Measurements from ENCODE around the gene KCTD4.

Gene KCTD4

DNA sequence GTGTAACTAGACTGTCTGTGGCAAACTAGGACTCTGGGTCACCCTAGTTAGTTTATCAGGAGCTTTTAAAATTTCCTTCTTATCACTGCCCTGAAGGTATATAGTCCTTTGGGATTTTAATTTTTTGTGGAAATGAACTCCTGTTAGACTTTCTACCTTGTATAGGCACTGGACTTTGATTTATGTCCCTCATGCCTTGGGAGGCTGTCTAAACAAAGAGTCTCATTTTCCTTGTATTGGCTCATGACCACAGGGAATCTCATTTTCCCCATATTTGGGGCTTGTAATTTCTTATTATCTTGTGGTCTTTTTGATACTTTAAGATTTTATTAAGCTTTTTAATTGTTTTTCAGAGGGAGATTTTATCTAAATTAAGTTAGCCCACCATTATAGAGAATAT lies 21.4 kb downstream of the KCTD4 start:
- intact Hi-C loops (cut with micrococcal nuclease), result no loop called here
- no peak overlapping the region for H3K27ac Mint-ChIP-seq
- H3K36me3 Mint-ChIP-seq (ENCODE audit: low read depth), result peaks cover 46% of the 10 kb centered on the region

DNA sequence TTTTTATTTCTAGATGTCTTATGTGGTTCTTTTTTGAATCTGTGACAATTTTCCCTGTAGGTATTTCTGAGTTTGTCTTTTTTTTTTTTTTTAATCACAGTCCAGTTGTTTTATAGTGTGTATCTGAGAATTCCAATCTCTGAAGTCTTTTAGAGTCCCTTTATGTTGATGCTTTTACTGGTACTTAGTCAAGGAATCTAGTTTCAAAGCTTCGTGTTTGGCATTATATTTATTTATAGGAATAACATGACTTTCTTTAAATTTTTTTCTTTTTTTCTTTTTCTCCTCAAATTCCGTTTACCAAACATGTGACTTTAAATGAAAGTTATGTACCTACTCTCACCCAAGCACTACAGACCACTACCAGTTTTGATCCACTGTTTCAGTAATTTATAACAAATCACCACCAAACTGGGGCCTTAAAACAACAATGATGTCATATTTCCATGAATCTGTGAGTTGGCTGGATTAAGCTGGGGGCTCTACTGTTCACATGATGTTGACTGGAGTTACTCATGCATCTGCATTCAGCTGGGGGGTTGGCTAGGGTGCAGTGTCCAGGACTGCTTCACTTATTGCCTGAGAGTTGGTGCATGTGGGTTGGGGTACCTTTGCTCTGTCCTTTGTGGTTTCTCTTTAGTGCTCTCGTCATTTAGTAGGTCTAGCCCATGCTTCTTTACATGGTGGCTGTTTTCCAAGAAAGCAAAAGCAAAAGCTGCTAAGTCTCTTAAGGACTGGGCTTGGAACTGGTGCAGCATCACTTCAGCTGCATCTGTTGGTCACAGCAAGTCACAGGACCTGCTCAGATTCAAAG lies 22.3 kb downstream of the KCTD4 start:
- H3K27me3 Mint-ChIP-seq, result no peaks in the 10 kb centered on the region
- intact Hi-C loops (cut with micrococcal nuclease), result no loop called here
- H3K27ac Mint-ChIP-seq, result no peak overlapping the region
- H3K9me3 Mint-ChIP-seq, result no peaks in the 10 kb centered on the region
- H3K4me3 Mint-ChIP-seq, result no peak overlapping the region
- peaks cover 37% of the 10 kb centered on the region for H3K36me3 Mint-ChIP-seq (ENCODE audit: low read depth)
- no peaks in the 10 kb centered on the region for H3K4me1 Mint-ChIP-seq (ENCODE audit: low read depth)

More for the DNA sequence above, 21.4 kb downstream of the KCTD4 start:
- Mint-ChIP-seq H3K4me1 (ENCODE audit: low read depth) (peaks cover 5% of the 10 kb centered on the region), H3K27me3 (no peaks in the 10 kb centered on the region), H3K9me3 (no peaks in the 10 kb centered on the region), H3K4me3 (no peak overlapping the region)

DNA sequence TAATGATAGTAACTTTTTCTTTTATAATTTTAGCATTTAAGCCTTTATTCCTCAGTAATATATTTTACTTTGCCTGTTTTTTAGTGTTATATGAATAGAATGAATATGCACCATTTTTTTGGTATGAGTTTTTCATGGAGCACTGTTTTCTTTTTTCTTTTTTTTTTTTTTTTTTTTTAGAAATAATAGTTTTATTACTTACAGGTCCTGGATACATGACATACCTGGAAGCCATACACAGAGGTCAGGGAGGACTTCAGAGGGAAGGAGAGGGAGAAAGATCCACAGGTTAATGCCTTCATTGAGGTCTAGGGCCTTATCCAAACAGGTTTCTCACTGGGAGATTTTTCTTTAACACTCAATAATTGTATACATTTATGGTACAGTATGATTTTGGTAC lies 26.4 kb downstream of the KCTD4 start:
- Mint-ChIP-seq H3K36me3 (ENCODE audit: low read depth) (peaks cover 33% of the 10 kb centered on the region), H3K9me3 (no peaks in the 10 kb centered on the region), H3K4me1 (ENCODE audit: low read depth) (peaks cover 10% of the 10 kb centered on the region), H3K4me3 (no peak overlapping the region), H3K27me3 (no peaks in the 10 kb centered on the region), H3K27ac (no peak overlapping the region)
- intact Hi-C loops (cut with micrococcal nuclease), result no loop called here

DNA sequence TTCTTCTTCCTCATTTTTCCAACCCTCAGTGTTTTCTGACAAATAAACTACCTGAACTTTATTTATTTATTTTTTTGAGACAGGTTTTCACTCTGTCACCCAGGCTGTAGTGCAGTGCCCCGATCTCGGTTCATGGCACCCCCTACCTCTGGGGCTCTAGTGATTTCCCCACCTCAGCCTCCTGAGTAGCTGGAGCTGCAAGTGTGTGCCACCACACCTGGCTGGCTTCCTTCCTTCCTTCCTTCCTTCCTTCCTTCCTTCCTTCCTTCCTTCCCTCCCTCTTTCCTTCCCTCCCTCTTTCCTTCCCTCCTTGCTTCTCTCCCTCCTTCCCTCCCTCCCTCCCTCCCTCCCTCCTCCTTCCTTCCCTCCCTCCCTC lies 32.3 kb downstream of the KCTD4 start:
- no peaks in the 10 kb centered on the region for H3K27me3 Mint-ChIP-seq
- intact Hi-C loops (cut with micrococcal nuclease), result no loop called here
- H3K36me3 Mint-ChIP-seq (ENCODE audit: low read depth), result peaks cover 33% of the 10 kb centered on the region
- H3K4me1 Mint-ChIP-seq (ENCODE audit: low read depth), result peaks cover 10% of the 10 kb centered on the region
- no peaks in the 10 kb centered on the region for H3K9me3 Mint-ChIP-seq
- no peak overlapping the region for H3K27ac Mint-ChIP-seq
- no peak overlapping the region for H3K4me3 Mint-ChIP-seq

DNA sequence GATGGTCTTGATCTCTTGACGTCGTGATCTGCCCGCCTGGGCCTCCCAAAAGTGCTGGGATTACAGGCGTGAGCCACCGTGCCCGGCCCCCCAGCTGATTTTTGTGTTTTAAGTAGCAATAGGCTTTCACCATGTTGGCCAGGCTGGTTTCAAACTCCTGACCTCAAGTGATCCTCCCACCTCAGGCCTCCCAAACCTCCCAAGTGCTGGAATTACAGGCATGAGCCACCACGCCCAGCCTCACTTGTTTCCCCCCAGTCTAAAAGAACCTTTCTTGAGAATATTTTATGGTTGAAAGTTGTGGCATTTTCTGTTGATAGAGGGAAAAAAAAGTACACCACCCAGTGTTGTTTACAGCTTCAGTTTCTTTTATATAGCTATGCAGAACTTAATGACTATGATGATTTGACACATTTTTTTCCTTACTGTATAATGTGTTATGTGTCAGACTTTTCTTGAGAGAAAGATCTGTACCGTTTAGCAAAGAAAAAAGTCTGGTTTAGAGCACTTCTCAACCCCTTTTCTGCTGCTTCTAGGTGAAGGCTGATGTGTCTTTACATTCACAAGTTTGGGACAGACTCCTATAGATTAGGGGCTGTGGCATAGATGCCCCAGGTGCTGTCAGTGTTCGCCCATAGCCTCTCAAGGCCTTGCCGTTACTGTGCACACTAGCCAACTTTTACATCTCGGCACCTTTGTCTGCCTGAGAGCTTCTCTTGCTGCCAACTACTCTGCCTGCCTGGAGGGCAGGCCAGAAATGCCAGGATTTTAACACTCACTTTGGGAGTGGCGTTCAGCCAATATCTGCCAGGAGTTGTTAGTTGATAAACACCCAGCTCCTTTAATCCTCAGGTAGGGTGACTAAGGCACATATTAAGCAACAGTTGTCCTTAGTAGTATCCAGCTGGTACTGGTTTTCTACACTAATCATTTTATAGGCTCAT lies 33.0 kb downstream of the KCTD4 start:
- intact Hi-C loops (cut with micrococcal nuclease), result no loop called here
- peaks cover 33% of the 10 kb centered on the region for H3K36me3 Mint-ChIP-seq (ENCODE audit: low read depth)
- no peak overlapping the region for H3K27ac Mint-ChIP-seq
- no peak overlapping the region for H3K4me3 Mint-ChIP-seq
- H3K4me1 Mint-ChIP-seq (ENCODE audit: low read depth), result peaks cover 5% of the 10 kb centered on the region
- no peaks in the 10 kb centered on the region for H3K27me3 Mint-ChIP-seq
- no peaks in the 10 kb centered on the region for H3K9me3 Mint-ChIP-seq

DNA sequence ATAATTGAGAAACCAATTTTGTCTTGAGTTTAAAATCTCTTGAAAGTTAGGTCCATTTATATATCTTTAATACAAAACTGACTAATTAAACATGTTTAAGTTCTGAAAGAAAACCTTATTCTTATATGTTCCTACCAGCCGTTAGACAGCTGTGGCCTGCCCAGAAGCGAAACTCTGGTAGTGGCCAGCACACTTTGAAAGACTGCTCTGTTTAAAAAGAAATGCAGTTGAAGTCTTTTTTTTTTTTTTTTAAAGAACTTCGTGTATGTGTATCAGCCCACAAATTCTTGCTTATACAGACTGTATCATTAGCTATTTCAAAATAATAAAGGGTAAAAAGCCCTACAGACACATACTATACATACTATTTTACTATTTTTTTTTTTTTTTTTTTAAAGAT lies 34.0 kb downstream of the KCTD4 start:
- no peak overlapping the region for H3K4me3 Mint-ChIP-seq
- H3K4me1 Mint-ChIP-seq (ENCODE audit: low read depth), result no peaks in the 10 kb centered on the region
- H3K27ac Mint-ChIP-seq, result no peak overlapping the region
- intact Hi-C loops (cut with micrococcal nuclease), result no loop called here
- H3K9me3 Mint-ChIP-seq, result no peaks in the 10 kb centered on the region
- no peaks in the 10 kb centered on the region for H3K27me3 Mint-ChIP-seq
- H3K36me3 Mint-ChIP-seq (ENCODE audit: low read depth), result peaks cover 33% of the 10 kb centered on the region

DNA sequence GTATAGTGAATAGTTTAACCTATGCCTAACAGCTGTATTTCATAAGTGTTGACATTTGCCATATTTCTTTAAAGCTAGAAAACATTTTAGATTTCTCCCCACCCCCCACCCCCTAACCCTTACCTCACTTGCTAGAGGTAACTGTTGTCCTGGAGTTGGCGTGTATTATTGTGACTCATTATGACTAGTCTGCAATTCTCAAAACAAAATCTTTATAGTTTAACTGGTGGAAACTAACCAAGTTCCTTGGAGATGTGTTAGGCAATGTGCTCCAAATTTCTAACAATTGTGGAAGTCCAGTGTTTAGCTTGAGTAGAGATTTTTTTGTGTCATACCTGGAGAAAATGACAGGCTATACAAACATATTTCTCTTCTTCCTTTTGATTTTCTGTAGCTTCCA lies 38.0 kb downstream of the KCTD4 start:
- Mint-ChIP-seq H3K9me3 (no peaks in the 10 kb centered on the region), H3K4me1 (ENCODE audit: low read depth) (no peaks in the 10 kb centered on the region), H3K4me3 (no peak overlapping the region), H3K36me3 (ENCODE audit: low read depth) (peaks cover 39% of the 10 kb centered on the region), H3K27ac (no peak overlapping the region), H3K27me3 (no peaks in the 10 kb centered on the region)
- intact Hi-C loops (cut with micrococcal nuclease), result no loop called here

DNA sequence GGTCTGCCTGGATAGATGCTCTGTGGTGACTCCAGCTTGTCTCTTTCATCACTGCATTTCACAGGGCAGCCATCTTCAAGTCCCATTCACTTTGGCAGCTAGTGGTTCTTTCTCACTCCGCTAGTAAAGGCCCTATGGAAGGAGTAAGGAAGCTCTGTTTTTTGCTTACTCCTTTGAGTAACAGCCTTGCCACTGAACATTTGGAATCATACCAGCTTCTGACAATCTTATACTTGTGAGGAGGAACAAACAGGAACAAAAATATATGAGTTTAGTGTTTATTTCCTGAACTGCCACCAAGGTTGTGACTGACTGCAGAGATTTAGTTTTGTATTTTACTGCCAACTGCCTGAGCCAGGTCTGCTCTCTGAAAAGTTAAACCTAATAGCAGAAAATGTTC lies 38.7 kb downstream of the KCTD4 start:
- intact Hi-C loops (cut with micrococcal nuclease), result no loop called here
- H3K27ac Mint-ChIP-seq, result no peak overlapping the region

DNA sequence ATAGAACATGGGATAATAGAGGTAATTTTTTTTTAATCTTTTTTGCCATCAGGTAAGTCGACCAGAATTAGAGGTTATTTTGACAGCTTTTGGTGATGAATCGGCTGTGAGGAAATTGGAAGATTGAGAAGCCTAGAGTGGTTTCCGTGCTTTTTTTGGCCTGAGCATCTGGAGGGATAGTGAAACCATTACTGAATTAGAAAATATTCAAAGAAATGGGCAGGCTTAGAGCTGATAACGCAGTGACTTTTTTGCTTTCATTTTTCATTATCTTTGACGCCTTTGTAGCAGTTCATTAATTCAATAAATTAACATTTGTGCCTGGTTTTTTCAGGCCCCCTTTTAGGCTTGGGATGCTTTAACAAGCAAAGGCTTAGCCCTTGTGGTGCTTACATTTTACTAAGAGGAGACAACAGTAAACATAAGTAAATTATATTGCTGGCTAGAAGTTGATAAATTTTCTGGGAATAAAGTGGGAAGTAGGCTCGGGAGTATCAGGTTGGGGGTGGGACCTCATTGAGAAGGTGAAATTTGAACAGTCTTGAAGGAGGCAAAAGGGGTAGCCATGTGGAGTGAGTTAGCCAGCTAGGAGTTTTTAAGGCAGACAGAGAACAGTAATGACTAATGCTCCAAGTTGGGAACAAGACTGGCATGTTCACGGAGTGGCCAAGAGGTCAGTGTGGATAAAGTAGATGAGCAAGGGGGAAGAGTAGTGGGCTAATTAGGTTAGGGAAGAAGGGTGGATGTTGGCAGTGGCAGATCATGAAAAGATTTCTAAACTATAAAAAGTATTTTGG lies 44.1 kb downstream of the KCTD4 start:
- intact Hi-C loops (cut with micrococcal nuclease), result no loop called here
- Mint-ChIP-seq H3K36me3 (ENCODE audit: low read depth) (peaks cover 66% of the 10 kb centered on the region), H3K27me3 (no peaks in the 10 kb centered on the region), H3K27ac (no peak overlapping the region), H3K9me3 (no peaks in the 10 kb centered on the region), H3K4me1 (ENCODE audit: low read depth) (no peaks in the 10 kb centered on the region), H3K4me3 (no peak overlapping the region)

More for the DNA sequence above, 38.7 kb downstream of the KCTD4 start:
- Mint-ChIP-seq H3K4me1 (ENCODE audit: low read depth) (no peaks in the 10 kb centered on the region), H3K27me3 (no peaks in the 10 kb centered on the region), H3K36me3 (ENCODE audit: low read depth) (peaks cover 44% of the 10 kb centered on the region), H3K4me3 (no peak overlapping the region), H3K9me3 (no peaks in the 10 kb centered on the region)

DNA sequence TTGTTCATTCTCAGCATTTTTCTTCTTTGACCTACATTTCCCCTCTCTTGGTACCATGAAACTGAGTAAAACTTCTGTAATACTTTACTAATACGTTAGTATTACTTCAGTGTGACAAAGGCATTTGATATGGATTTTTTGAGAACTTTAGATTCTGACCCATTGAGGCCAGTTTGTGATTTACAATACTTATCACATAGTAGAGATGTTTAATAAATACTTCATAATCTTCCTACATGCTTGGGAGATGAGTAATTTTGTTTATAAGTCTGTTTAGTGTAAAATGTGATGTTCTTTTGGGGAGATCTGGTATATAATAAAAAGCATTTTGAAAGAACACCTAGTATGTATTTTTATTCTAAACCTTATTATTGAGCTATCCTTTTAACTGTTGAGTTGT lies 50.9 kb downstream of the KCTD4 start:
- H3K4me1 Mint-ChIP-seq (ENCODE audit: low read depth), result peaks cover 25% of the 10 kb centered on the region

DNA sequence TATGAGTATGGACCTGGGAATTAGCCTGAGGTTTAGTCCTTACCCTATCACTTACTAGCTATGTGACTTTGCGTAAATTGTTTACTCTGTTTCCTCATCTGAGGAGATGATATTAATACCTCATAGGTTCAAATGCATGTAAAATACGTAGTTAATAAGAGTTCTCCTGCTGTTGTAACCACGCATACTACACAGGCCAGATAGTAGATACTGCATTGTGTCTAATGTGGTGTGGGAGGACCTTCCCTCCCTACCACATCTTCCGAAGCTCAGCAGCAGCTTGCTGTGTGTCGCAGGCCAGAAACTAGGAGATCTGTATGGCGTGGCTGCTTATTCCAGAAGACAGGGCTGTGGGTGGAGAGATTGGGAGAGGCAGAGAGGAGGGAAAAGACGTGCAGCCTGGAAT lies 57.5 kb downstream of the KCTD4 start:
- peaks cover 23% of the 10 kb centered on the region for H3K4me1 Mint-ChIP-seq (ENCODE audit: low read depth)
- intact Hi-C loops (cut with micrococcal nuclease), result no loop called here
- no peaks in the 10 kb centered on the region for H3K27me3 Mint-ChIP-seq
- no peaks in the 10 kb centered on the region for H3K9me3 Mint-ChIP-seq
- no peak overlapping the region for H3K4me3 Mint-ChIP-seq
- peaks cover 26% of the 10 kb centered on the region for H3K36me3 Mint-ChIP-seq (ENCODE audit: low read depth)
- H3K27ac Mint-ChIP-seq, result no peak overlapping the region

More for the DNA sequence above, 50.9 kb downstream of the KCTD4 start:
- Mint-ChIP-seq H3K27me3 (no peaks in the 10 kb centered on the region), H3K4me3 (no peak overlapping the region), H3K27ac (no peak overlapping the region), H3K36me3 (ENCODE audit: low read depth) (peaks cover 38% of the 10 kb centered on the region), H3K9me3 (no peaks in the 10 kb centered on the region)
- intact Hi-C loops (cut with micrococcal nuclease), result no loop called here

Measured in dendritic cell treated with granulocyte-macrophage colony-stimulating factor and Interleukin-4, amounts not matched to agents 40 ng/mL and 50 ng/mL, for 4 days (primary cell).